Keratinocyte (primary cell): ENCODE results near the gene PPP1R1C. TPM values are rescaled to one million over a fixed set of nuclear protein-coding genes. Genes with fewer than 3 reads are reported as not detected.

ENCODE experiments used
- DNase-seq: peaks from one replicate; pipeline ENCODE4 v3.0.0-alpha.2; 2011; ENCODE audit warnings: low read depth, missing footprints, low spot score
- FAIRE-seq: peaks from 2 replicates; lab custom pipeline; 2011; peaks lifted over from hg19 to GRCh38; lab: Jason Lieb, UNC
- H2AFZ ChIP-seq: 2 replicates; pipeline ENCODE4 v1.6.0; 2012; ENCODE audit warnings: low read length, control low read depth, inconsistent platforms; ENCODE audit not compliant: control insufficient read depth
- H3K27ac ChIP-seq: 2 replicates; pipeline ENCODE4 v1.5.1; 2011; ENCODE audit warnings: low read length; ENCODE audit not compliant: control insufficient read depth, insufficient read depth
- H3K27me3 ChIP-seq: 3 replicates; pipeline ENCODE4 v1.6.0; 2011; ENCODE audit warnings: low read length; ENCODE audit not compliant: control insufficient read depth, insufficient read depth; ENCODE audit errors: extremely low read depth
- H3K36me3 ChIP-seq, 2 experiments: 2 replicates in 1 of 2; 3 replicates in 1 of 2; pipeline ENCODE4 v1.5.1; 2011; ENCODE audit warnings: low read length in 2 of 2, mild to moderate bottlenecking in 1 of 2; ENCODE audit not compliant: control insufficient read depth in 2 of 2, insufficient read depth in 2 of 2; ENCODE audit errors: extremely low read depth in 1 of 2
- H3K4me1 ChIP-seq: 3 replicates; pipeline ENCODE4 v1.5.1; 2011; ENCODE audit warnings: low read length; ENCODE audit not compliant: control insufficient read depth, insufficient read depth; ENCODE audit errors: extremely low read depth
- H3K4me2 ChIP-seq: 3 replicates; pipeline ENCODE4 v1.6.0; 2011; ENCODE audit warnings: low read depth, low read length; ENCODE audit not compliant: control insufficient read depth, insufficient read depth; ENCODE audit errors: extremely low read depth
- H3K4me3 ChIP-seq, 3 experiments: fragments of 200-600 bp in 1 of 3; sonication (generic) in 1 of 3; 2 replicates in 2 of 3; 3 replicates in 1 of 3; pipeline ENCODE4 v1.5.1; 2011 to 2016; ENCODE audit warnings: low read length in 3 of 3, mild to moderate bottlenecking in 3 of 3, control low read depth in 2 of 3, inconsistent platforms in 1 of 3, low read depth in 1 of 3, mixed read lengths in 1 of 3, mixed run types in 1 of 3, moderate library complexity in 1 of 3; ENCODE audit not compliant: control insufficient read depth in 2 of 3, insufficient read depth in 2 of 3; ENCODE audit errors: extremely low read depth in 1 of 3
- H3K79me2 ChIP-seq: 2 replicates; pipeline ENCODE4 v1.6.0; 2012; ENCODE audit warnings: low read length; ENCODE audit not compliant: control insufficient read depth, insufficient read depth
- H3K9ac ChIP-seq: 3 replicates; pipeline ENCODE4 v1.6.0; 2011; ENCODE audit warnings: low read length; ENCODE audit not compliant: control insufficient read depth, insufficient read depth; ENCODE audit errors: extremely low read depth
- H3K9me1 ChIP-seq: 3 replicates; pipeline ENCODE4 v1.6.0; 2011; ENCODE audit warnings: low read length; ENCODE audit not compliant: control insufficient read depth, insufficient read depth; ENCODE audit errors: extremely low read depth
- H3K9me3 ChIP-seq: 2 replicates; pipeline ENCODE4 v1.5.1; 2012; ENCODE audit warnings: low read depth, low read length; ENCODE audit not compliant: control insufficient read depth
- H4K20me1 ChIP-seq: 3 replicates; pipeline ENCODE4 v1.6.0; 2011; ENCODE audit warnings: low read length; ENCODE audit not compliant: control insufficient read depth, insufficient read depth; ENCODE audit errors: extremely low read depth
- EZH2 ChIP-seq: IDR thresholded peaks from one replicate; pipeline ENCODE4 v1.6.1; 2012; ENCODE audit warnings: inconsistent platforms, mild to moderate bottlenecking, low read length, moderate library complexity
- dilution Hi-C: fragments of 300-500 bp; cut with MboI; formaldehyde crosslinking; loops from one replicate; pipeline ENCODE4 v1.7.0; 2020; ENCODE audit warnings: low sequenced_read_pairs; ENCODE audit not compliant: extremely low pct_ligation_motif_present
- polyA plus RNA-seq, 5 experiments: library from polyadenylated mRNA; depleted of rRNA in 3 of 5; stranded (reverse) in 3 of 5; stranded (forward) in 1 of 5; unstranded in 1 of 5; fragments of >200 nt; gene quantifications; 1 replicate in 1 of 5; 2 replicates in 3 of 5; 3 replicates in 1 of 5; pipeline versions ENCODE4 v1.2.1 to v1.2.3, GENCODE V29; 2011 to 2012; ENCODE audit warnings: missing spikeins in 2 of 5, low read depth in 1 of 5, low replicate concordance in 1 of 5
- TF ChIP-seq, protein P1 (sequence below), 3 experiments: IDR thresholded peaks in 1 of 3; conservative IDR thresholded peaks in 1 of 3; optimal IDR thresholded peaks in 1 of 3; 2 replicates in 2 of 3; 3 replicates in 1 of 3; pipeline versions ENCODE3 to v1.5.1; 2011; ENCODE audit warnings: low read length in 3 of 3, mild to moderate bottlenecking in 3 of 3, moderate library complexity in 2 of 3, control low read depth in 1 of 3, inconsistent platforms in 1 of 3; ENCODE audit not compliant: insufficient read depth in 2 of 3; ENCODE audit errors: extremely low read depth in 1 of 3

Gene PPP1R1C
- polyA plus RNA-seq, 1 donor (not counting 4 experiments of a cell fraction or from before 2014, with no cell fraction given), result 4.3 TPM

DNA sequence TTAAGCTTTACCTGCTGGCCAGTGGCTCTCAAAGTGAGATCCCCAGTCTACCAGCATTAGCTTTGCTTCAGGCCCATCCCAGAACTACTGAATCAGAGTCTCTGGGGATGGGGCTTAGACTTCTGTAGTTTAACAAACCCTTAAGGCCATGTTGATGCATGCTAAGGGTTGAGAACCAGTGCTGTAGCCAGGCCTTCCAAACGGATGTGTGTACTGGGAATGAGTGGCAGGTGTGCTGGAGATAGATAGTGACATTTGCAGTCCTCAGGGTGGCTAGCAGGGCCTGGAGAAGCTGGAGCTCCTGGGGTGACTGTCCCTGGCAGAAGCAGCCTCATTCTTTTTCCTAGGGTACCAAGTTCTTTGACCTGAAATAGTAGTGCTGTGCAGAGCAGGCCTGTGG, 148.5 kb downstream of the PPP1R1C start:
- Histone ChIP-seq H3K79me2 (no peaks in the 10 kb centered on the region), H3K4me2 (no peak overlapping the region), H3K4me3 (no peak overlapping the region), H3K9ac (no peak overlapping the region), H3K36me3 (no peaks in the 10 kb centered on the region), H3K27me3 (no peaks in the 10 kb centered on the region), H2AFZ (no peak overlapping the region), H3K9me3 (no peaks in the 10 kb centered on the region), H4K20me1 (no peaks in the 10 kb centered on the region), H3K4me1 (no peaks in the 10 kb centered on the region), H3K27ac (no peak overlapping the region), H3K9me1 (no peaks in the 10 kb centered on the region)
- no peak for TF ChIP-seq EZH2
- TF ChIP-seq, protein P1, sequence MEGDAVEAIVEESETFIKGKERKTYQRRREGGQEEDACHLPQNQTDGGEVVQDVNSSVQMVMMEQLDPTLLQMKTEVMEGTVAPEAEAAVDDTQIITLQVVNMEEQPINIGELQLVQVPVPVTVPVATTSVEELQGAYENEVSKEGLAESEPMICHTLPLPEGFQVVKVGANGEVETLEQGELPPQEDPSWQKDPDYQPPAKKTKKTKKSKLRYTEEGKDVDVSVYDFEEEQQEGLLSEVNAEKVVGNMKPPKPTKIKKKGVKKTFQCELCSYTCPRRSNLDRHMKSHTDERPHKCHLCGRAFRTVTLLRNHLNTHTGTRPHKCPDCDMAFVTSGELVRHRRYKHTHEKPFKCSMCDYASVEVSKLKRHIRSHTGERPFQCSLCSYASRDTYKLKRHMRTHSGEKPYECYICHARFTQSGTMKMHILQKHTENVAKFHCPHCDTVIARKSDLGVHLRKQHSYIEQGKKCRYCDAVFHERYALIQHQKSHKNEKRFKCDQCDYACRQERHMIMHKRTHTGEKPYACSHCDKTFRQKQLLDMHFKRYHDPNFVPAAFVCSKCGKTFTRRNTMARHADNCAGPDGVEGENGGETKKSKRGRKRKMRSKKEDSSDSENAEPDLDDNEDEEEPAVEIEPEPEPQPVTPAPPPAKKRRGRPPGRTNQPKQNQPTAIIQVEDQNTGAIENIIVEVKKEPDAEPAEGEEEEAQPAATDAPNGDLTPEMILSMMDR (optimal IDR thresholded peaks at IDR 0.05 in 1 of 3, IDR thresholded peaks at IDR 0.05 in 1 of 3, conservative IDR thresholded peaks at IDR 0.05 in 1 of 3; ENCODE audit: extremely low read depth in 1 of 3, insufficient read depth in 2 of 3, low read length in 3 of 3), result no peak
- no peak for DNase-seq
- FAIRE-seq, result no peak
- dilution Hi-C loops, result no loop called here

DNA sequence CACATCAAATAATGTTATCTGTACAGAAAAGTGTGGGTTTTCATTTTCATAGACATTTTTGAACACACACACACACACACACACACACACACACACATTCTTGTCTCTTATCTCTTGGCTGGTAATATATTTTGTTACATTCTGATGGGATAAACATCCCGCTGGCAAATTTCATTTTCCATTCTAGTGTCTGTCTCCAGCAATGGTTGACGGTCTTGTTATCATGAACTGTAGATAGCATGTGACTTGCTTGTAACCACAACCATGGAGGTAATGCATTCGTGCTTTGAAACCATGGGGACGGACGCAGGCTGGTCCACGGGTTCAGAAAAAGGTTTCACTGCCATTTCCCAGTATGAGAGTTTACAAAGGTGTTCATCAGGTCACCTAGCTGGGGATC, 156.4 kb downstream of the PPP1R1C start:
- dilution Hi-C loops, result no loop called here
- Histone ChIP-seq H3K4me2 (no peak overlapping the region), H3K27ac (no peak overlapping the region), H3K79me2 (no peaks in the 10 kb centered on the region), H3K4me1 (no peaks in the 10 kb centered on the region), H2AFZ (no peak overlapping the region), H3K9ac (no peak overlapping the region), H3K4me3 (no peak overlapping the region), H3K27me3 (no peaks in the 10 kb centered on the region), H3K36me3 (no peaks in the 10 kb centered on the region), H3K9me3 (no peaks in the 10 kb centered on the region), H3K9me1 (no peaks in the 10 kb centered on the region), H4K20me1 (no peaks in the 10 kb centered on the region)
- DNase-seq (no peak), FAIRE-seq (no peak)
- TF ChIP-seq, protein P1 (optimal IDR thresholded peaks at IDR 0.05 in 1 of 3, IDR thresholded peaks at IDR 0.05 in 1 of 3, conservative IDR thresholded peaks at IDR 0.05 in 1 of 3; ENCODE audit: extremely low read depth in 1 of 3, insufficient read depth in 2 of 3, low read length in 3 of 3), result no peak
- TF ChIP-seq EZH2, result no peak
